H1 (cell line): ENCODE data around the gene IZUMO2. TPM values are rescaled to one million over a fixed set of nuclear protein-coding genes. Genes with fewer than 3 reads are reported as not detected.

ENCODE experiments used
- BCL11A ChIP-seq, 2 experiments: IDR thresholded peaks; one replicate each; pipeline ENCODE4 v1.6.1; 2011; ENCODE audit warnings: low read depth in 2 of 2, low read length in 2 of 2, mild to moderate bottlenecking in 2 of 2
- HDAC2 ChIP-seq, 2 experiments: fragments of 300-600 bp in 1 of 2; sonication (generic) in 1 of 2; IDR thresholded peaks; 2 replicates each; pipeline ENCODE4 v1.6.1; 2011 to 2012; ENCODE audit warnings: low read depth in 2 of 2, low read length in 2 of 2, mild to moderate bottlenecking in 2 of 2, moderate library complexity in 2 of 2, borderline replicate concordance in 1 of 2, inconsistent platforms in 1 of 2
- JUND ChIP-seq: IDR thresholded peaks from 2 replicates; pipeline ENCODE4 v1.6.1; 2011; ENCODE audit warnings: mild to moderate bottlenecking, improper control_type of control experiment, low read length
- RAD21 ChIP-seq, 2 experiments: IDR thresholded peaks in 1 of 2; conservative IDR thresholded peaks in 1 of 2; 2 replicates each; pipeline ENCODE4 v1.6.1; 2011; ENCODE audit warnings: low read depth in 2 of 2, low read length in 2 of 2, improper control_type of control experiment in 1 of 2, inconsistent platforms in 1 of 2, mild to moderate bottlenecking in 1 of 2, moderate library complexity in 1 of 2
- RNF2 ChIP-seq: fragments of 200-900, 300-1000 bp; sonication (generic); IDR thresholded peaks from 2 replicates; pipeline ENCODE4 v1.7.1; 2016; ENCODE audit warnings: borderline replicate concordance, low read depth, mild to moderate bottlenecking, antibody characterized with exemption, low read length; ENCODE audit not compliant: poor library complexity, severe bottlenecking; ENCODE audit errors: missing control alignments
- polyA plus RNA-seq, 7 experiments: library from polyadenylated mRNA; depleted of rRNA in 3 of 7; stranded (reverse) in 5 of 7; unstranded in 2 of 7; fragments of >200 nt in 5 of 7; fragments of 200-250 nt in 2 of 7; gene quantifications; 1 replicate in 5 of 7; 2 replicates in 1 of 7; 4 replicates in 1 of 7; pipeline versions ENCODE4 v1.2.1 to v1.2.3, GENCODE V29; 2011 to 2013; ENCODE audit warnings: missing spikeins in 2 of 7, mixed read lengths in 2 of 7
- total RNA-seq: library from RNA; stranded (reverse); fragmentation: NEBNext Ultra II Directional; extraction: Animal tissue kit (Norgen Biotek cat#: 25700); gene quantifications from 2 replicates; pipeline ENCODE4 v1.2.1, GENCODE V29; 2021
- TF ChIP-seq, protein P1 (sequence below): IDR thresholded peaks from 2 replicates; pipeline ENCODE4 v1.6.1; 2011; ENCODE audit warnings: low read depth, mild to moderate bottlenecking, low read length; ENCODE audit not compliant: insufficient read depth
- TF ChIP-seq, protein P2 (sequence below): fragments of 300-600 bp; sonication (generic); IDR thresholded peaks from 2 replicates; pipeline ENCODE4 v1.7.1; 2012; ENCODE audit warnings: low read length, moderate library complexity, mild to moderate bottlenecking, inconsistent platforms; ENCODE audit not compliant: insufficient replicate concordance
- TF ChIP-seq, protein P3 (sequence below): IDR thresholded peaks from 2 replicates; pipeline ENCODE4 v1.6.1; 2012; ENCODE audit warnings: inconsistent platforms

IZUMO2 gene
- total and polyA plus RNA-seq, 2 of the 8 experiments (the other 6 are each of a cell fraction or from before 2014, with no cell fraction given): 1.7 to 1.9 TPM

DNA sequence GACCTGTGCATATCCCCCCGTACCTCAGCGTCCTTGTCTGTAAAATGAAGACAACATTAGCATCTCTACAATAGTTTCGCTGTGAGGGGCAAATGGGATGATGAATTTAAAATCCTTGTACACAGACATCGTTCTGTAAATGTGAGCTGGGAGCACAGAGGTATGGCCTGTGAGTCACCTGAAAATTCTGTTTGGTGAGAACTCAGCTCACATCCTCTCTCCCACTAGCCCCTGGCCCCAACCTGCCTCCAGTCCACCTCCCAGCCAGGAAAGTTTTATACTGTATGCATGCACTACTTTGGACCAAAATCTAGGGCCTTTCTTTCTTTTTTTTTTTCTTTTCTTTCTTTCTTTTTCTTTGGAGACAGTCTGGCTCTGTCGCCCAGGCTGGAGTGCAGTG lies 8.7 kb upstream of the IZUMO2 start (continued):
- TF ChIP-seq RNF2 (no peak), JUND (no peak), BCL11A (IDR thresholded peaks at IDR 0.05; ENCODE audit: low read depth in 2 of 2, low read length in 2 of 2) (no peak), RAD21 (IDR thresholded peaks at IDR 0.05 in 1 of 2, conservative IDR thresholded peaks at IDR 0.05 in 1 of 2; ENCODE audit: low read depth in 2 of 2, low read length in 2 of 2) (no peak), HDAC2 (IDR thresholded peaks at IDR 0.05; ENCODE audit: borderline replicate concordance in 1 of 2, low read depth in 2 of 2, low read length in 2 of 2) (no peak)
- TF ChIP-seq, protein P1, sequence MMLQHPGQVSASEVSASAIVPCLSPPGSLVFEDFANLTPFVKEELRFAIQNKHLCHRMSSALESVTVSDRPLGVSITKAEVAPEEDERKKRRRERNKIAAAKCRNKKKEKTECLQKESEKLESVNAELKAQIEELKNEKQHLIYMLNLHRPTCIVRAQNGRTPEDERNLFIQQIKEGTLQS: no peak
- TF ChIP-seq, protein P2, sequence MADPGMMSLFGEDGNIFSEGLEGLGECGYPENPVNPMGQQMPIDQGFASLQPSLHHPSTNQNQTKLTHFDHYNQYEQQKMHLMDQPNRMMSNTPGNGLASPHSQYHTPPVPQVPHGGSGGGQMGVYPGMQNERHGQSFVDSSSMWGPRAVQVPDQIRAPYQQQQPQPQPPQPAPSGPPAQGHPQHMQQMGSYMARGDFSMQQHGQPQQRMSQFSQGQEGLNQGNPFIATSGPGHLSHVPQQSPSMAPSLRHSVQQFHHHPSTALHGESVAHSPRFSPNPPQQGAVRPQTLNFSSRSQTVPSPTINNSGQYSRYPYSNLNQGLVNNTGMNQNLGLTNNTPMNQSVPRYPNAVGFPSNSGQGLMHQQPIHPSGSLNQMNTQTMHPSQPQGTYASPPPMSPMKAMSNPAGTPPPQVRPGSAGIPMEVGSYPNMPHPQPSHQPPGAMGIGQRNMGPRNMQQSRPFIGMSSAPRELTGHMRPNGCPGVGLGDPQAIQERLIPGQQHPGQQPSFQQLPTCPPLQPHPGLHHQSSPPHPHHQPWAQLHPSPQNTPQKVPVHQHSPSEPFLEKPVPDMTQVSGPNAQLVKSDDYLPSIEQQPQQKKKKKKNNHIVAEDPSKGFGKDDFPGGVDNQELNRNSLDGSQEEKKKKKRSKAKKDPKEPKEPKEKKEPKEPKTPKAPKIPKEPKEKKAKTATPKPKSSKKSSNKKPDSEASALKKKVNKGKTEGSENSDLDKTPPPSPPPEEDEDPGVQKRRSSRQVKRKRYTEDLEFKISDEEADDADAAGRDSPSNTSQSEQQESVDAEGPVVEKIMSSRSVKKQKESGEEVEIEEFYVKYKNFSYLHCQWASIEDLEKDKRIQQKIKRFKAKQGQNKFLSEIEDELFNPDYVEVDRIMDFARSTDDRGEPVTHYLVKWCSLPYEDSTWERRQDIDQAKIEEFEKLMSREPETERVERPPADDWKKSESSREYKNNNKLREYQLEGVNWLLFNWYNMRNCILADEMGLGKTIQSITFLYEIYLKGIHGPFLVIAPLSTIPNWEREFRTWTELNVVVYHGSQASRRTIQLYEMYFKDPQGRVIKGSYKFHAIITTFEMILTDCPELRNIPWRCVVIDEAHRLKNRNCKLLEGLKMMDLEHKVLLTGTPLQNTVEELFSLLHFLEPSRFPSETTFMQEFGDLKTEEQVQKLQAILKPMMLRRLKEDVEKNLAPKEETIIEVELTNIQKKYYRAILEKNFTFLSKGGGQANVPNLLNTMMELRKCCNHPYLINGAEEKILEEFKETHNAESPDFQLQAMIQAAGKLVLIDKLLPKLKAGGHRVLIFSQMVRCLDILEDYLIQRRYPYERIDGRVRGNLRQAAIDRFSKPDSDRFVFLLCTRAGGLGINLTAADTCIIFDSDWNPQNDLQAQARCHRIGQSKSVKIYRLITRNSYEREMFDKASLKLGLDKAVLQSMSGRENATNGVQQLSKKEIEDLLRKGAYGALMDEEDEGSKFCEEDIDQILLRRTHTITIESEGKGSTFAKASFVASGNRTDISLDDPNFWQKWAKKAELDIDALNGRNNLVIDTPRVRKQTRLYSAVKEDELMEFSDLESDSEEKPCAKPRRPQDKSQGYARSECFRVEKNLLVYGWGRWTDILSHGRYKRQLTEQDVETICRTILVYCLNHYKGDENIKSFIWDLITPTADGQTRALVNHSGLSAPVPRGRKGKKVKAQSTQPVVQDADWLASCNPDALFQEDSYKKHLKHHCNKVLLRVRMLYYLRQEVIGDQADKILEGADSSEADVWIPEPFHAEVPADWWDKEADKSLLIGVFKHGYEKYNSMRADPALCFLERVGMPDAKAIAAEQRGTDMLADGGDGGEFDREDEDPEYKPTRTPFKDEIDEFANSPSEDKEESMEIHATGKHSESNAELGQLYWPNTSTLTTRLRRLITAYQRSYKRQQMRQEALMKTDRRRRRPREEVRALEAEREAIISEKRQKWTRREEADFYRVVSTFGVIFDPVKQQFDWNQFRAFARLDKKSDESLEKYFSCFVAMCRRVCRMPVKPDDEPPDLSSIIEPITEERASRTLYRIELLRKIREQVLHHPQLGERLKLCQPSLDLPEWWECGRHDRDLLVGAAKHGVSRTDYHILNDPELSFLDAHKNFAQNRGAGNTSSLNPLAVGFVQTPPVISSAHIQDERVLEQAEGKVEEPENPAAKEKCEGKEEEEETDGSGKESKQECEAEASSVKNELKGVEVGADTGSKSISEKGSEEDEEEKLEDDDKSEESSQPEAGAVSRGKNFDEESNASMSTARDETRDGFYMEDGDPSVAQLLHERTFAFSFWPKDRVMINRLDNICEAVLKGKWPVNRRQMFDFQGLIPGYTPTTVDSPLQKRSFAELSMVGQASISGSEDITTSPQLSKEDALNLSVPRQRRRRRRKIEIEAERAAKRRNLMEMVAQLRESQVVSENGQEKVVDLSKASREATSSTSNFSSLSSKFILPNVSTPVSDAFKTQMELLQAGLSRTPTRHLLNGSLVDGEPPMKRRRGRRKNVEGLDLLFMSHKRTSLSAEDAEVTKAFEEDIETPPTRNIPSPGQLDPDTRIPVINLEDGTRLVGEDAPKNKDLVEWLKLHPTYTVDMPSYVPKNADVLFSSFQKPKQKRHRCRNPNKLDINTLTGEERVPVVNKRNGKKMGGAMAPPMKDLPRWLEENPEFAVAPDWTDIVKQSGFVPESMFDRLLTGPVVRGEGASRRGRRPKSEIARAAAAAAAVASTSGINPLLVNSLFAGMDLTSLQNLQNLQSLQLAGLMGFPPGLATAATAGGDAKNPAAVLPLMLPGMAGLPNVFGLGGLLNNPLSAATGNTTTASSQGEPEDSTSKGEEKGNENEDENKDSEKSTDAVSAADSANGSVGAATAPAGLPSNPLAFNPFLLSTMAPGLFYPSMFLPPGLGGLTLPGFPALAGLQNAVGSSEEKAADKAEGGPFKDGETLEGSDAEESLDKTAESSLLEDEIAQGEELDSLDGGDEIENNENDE: no peak
- TF ChIP-seq, protein P3, sequence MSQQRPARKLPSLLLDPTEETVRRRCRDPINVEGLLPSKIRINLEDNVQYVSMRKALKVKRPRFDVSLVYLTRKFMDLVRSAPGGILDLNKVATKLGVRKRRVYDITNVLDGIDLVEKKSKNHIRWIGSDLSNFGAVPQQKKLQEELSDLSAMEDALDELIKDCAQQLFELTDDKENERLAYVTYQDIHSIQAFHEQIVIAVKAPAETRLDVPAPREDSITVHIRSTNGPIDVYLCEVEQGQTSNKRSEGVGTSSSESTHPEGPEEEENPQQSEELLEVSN: no peak
- TF ChIP-seq, all 59 proteins: peak for 0
